Stomach smooth muscle (tissue), 2 donors: ENCODE measurements around the gene THBS3.
A peak's percentile ranks its signal among the peaks of the same experiment; 100 is the strongest.

Experiments used
- H3K27ac ChIP-seq: one replicate; pipeline ENCODE4 v1.7.0; 2013; ENCODE audit warnings: mild to moderate bottlenecking, low read length, inconsistent platforms
- H3K27me3 ChIP-seq, 2 donors: one replicate each; pipeline ENCODE4 v1.7.0; 2013; ENCODE audit warnings: low read length in 2 of 2; ENCODE audit not compliant: insufficient read depth in 2 of 2, control insufficient read depth in 1 of 2
- H3K36me3 ChIP-seq, 2 donors: one replicate each; pipeline ENCODE4 v1.7.0; 2013; ENCODE audit warnings: low read length in 2 of 2; ENCODE audit not compliant: control insufficient read depth in 2 of 2, insufficient read depth in 2 of 2
- H3K4me1 ChIP-seq: one replicate; pipeline ENCODE4 v1.7.0; 2013; ENCODE audit warnings: low read length; ENCODE audit not compliant: control insufficient read depth, insufficient read depth
- H3K4me3 ChIP-seq, 2 donors: one replicate each; pipeline ENCODE4 v1.7.0; 2013; ENCODE audit warnings: low read length in 2 of 2
- H3K9ac ChIP-seq, 2 donors: one replicate each; pipeline ENCODE4 v1.7.0; 2013; ENCODE audit warnings: low read length in 2 of 2, mild to moderate bottlenecking in 1 of 2
- H3K9me3 ChIP-seq, 2 donors: one replicate each; pipeline ENCODE4 v1.7.0; 2013; ENCODE audit warnings: low read length in 2 of 2; ENCODE audit not compliant: control insufficient read depth in 2 of 2
- donor health status: healthy.
- donor health status: Pancreatic carcinoma.

THBS3 gene

GRCh38 chr1:155207806-155208540 lies at the start of gene THBS3:
Gene THBS3, minus strand, starts transcription at chr1:155207897. Its CDS starts 21 bp downstream, at chr1:155207876.
- Histone ChIP-seq H3K9ac (peak within 1 kb of the TSS; percentile 94 to 96), H3K4me1 (peaks cover 52% of the 10 kb centered on the region), H3K27me3 (no peaks in the 10 kb centered on the region), H3K27ac (peak within 1 kb of the TSS; percentile 99), H3K9me3 (no peaks in the 10 kb centered on the region), H3K36me3 (peaks cover 14 to 17% of the 10 kb centered on the region in 2 donors), H3K4me3 (peak within 1 kb of the TSS; percentile 76 to 95)

DNA sequence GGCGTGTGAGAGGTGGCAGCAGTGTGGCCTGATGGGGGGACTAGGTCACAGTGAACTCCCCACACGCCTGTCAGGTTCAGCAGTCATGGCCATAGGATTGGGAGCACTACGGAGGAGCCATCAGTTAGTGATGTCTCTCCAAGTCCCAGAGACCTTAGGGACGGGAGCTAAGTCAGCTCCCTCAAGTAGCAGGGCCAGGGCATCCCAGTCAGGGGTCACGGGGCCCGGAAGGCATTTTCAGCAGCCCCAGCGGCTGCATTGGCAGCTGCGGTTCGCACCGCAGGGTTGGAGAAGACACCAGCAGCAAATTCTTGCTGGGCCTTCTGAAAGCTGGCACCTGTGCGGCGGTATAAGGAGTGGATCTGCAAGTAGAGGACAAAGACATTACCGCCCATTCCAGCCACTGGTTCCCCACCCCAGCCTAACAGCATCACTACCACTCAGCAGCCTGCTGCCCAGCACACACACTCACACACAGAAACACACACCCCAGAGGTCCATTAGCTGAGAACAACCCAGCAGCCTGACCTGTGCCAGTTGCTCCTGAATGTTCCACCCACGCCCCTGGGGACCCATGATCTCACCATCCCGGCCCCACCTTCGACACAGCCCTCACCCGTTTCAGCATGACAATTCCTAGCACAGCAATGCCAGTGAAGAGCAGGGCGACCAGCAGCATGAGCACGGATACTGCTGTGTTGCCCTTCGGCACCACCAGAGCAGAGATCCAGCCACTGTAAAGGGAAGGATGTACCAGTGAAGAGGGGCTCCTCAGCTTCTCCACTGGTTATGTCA lies 48.6 kb upstream of the THBS3 start:
- Histone ChIP-seq H3K27me3 (no peaks in the 10 kb centered on the region), H3K27ac (peak overlapping the region; percentile 98), H3K4me1 (peaks cover 33% of the 10 kb centered on the region), H3K9me3 (no peaks in the 10 kb centered on the region), H3K9ac (peak overlapping the region; percentile 86 to 98), H3K4me3 (peak overlapping the region; percentile 77 to 83), H3K36me3 (peaks cover 12 to 13% of the 10 kb centered on the region in 2 donors)

DNA sequence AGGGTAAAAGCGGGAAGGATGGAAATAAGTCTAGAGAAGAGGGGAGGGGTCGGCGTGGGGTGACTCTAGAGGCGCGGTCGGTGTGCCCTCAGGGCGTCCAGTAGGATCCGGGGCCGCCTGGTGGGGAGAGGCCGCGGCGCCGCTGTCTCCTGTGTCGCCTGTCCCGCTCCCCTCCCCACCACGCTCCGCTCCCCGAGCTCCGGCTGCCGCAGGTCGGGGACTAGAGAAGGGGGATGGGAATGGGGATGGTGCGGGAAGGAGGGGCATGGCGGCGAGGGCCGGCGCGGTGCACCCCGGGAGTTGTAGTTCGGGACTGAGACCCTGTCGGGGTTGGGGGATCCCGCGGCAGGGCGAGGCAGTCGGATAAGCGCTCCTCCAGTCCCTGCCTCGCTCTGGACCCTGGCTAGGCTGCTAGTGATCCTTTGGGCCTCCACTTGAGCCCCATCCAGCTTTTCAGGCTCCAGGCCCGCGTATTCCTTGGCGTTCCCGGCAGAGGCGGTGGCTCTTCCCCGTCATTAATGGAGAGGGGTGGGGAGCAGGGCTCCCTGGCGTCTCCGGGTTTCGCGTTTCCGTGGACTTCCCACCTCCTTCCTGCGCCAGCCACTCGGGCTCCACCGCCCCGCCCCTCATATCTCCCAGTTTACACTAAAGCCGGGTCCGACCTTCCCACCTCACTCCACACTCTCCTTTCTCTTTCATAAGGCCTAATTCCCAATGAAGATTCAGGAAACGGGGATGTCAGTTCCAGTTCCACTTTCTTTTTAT lies 47.7 kb upstream of the THBS3 start, which contains the start of gene ENTREP3:
TSS of gene ENTREP3 (minus strand) at position 241 of the 765 bp plus-strand sequence. CDS start 606 bp downstream, outside the sequence.
- Histone ChIP-seq H3K4me1 (peaks cover 33% of the 10 kb centered on the region), H3K27ac (peak within 1 kb of the TSS; percentile 98), H3K9me3 (no peaks in the 10 kb centered on the region), H3K9ac (peak within 1 kb of the TSS; percentile 86 to 98), H3K36me3 (peaks cover 12 to 13% of the 10 kb centered on the region in 2 donors), H3K27me3 (no peaks in the 10 kb centered on the region), H3K4me3 (peak within 1 kb of the TSS; percentile 77 to 83)

DNA sequence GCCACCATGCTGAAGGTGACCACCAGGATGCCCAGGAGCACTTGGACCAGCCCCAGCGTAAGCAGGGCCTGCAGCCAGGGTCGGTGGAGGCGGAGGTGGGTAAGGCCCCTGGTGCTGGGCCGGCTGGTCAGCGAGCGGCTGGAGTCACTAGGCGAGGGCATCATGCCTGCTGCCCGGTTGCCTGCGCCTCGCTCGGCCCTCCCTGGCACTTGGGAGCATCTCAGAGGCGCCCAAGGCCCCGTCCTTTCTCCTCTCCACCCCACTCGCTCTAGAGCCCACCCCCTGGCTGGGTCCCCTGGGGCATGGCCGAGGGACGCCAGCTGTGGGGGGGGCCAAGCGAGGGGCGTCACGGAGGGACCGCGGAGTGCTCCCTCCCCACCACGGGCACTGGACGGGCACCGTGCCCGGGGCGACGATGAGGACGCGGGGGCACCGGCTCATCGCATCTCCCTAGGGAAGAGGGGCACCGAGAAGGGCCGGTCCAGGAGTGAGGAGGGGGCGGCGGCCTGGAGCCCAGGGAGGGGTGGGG lies 47.1 kb upstream of the THBS3 start:
- no peaks in the 10 kb centered on the region for H3K9me3 ChIP-seq
- H3K27ac ChIP-seq, result peak overlapping the region; percentile 98
- no peaks in the 10 kb centered on the region for H3K27me3 ChIP-seq
- H3K9ac ChIP-seq, result peak overlapping the region; percentile 72 to 86
- peaks cover 35% of the 10 kb centered on the region for H3K4me1 ChIP-seq
- peak overlapping the region; percentile 77 to 83 for H3K4me3 ChIP-seq
- H3K36me3 ChIP-seq, result peaks cover 12 to 13% of the 10 kb centered on the region in 2 donors

- Histone ChIP-seq H3K36me3 (peaks cover 12 to 13% of the 10 kb centered on the region in 2 donors), H3K4me1 (peaks cover 35% of the 10 kb centered on the region), H3K9ac (peak overlapping the region; percentile 72 to 86), H3K27ac (peak overlapping the region; percentile 98), H3K4me3 (peak overlapping the region; percentile 77 to 83), H3K27me3 (no peaks in the 10 kb centered on the region), H3K9me3 (no peaks in the 10 kb centered on the region)
Measured at GRCh38 chr1:155254228-155254713, 46.6 kb upstream of the THBS3 start.

DNA sequence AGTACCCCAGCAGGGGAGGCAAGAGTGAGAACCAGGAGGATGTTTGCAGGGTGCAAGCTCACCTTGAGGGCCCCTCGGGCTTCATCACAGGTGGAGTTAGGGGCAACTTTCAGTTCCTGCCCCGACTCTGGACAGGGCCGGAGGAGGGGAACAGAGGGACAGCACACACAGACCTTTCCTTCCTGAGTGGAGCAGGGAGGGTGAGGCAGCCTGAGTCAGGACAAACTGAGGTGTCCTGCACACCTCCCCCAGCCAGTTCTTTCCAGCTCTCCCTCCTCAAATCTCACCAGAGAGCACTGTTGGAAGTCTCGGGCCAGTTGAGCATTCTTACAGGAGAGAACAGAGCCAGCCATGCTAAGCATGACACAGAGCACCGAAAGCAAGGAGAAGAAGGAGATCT lies 46.1 kb upstream of the THBS3 start:
- H3K27me3 ChIP-seq, result no peaks in the 10 kb centered on the region
- H3K4me1 ChIP-seq, result peaks cover 35% of the 10 kb centered on the region
- H3K9ac ChIP-seq, result peak overlapping the region; percentile 72 to 86
- peaks cover 12% of the 10 kb centered on the region in 2 donors for H3K36me3 ChIP-seq
- H3K27ac ChIP-seq, result peak overlapping the region; percentile 98
- peak overlapping the region; percentile 77 to 83 for H3K4me3 ChIP-seq
- no peaks in the 10 kb centered on the region for H3K9me3 ChIP-seq

DNA sequence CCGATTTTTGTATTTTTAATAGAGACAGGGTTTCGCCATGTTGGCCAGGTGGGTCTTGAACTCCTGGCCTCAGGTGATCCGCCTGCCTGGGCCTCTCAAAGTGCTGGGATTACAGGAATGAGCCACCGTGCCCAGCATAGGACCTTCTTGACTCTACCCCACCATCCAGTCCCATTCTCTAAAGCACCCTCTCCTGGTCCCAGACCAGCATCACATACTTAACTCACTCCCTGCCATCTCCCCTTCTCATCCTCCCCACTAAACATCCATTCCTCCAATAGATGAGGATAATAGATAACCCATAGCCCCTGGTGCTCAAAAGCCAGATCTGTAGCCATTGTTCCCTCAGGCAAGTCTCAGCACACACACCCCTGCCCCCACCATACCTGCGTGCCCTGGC lies 45.5 kb upstream of the THBS3 start:
- Histone ChIP-seq H3K9me3 (no peaks in the 10 kb centered on the region), H3K36me3 (peaks cover 11 to 13% of the 10 kb centered on the region in 2 donors), H3K27me3 (no peaks in the 10 kb centered on the region), H3K9ac (peak overlapping the region; percentile 36 to 86), H3K4me1 (peaks cover 35% of the 10 kb centered on the region), H3K27ac (peak overlapping the region; percentile 98), H3K4me3 (peak overlapping the region in 1 of 2 donors; percentile 83)

- H3K4me1 ChIP-seq, result peaks cover 35% of the 10 kb centered on the region
- peaks cover 9 to 13% of the 10 kb centered on the region in 2 donors for H3K36me3 ChIP-seq
- H3K27ac ChIP-seq, result peak overlapping the region; percentile 41
- H3K9me3 ChIP-seq, result no peaks in the 10 kb centered on the region
- H3K9ac ChIP-seq, result no peak overlapping the region
- no peak overlapping the region for H3K4me3 ChIP-seq
- no peaks in the 10 kb centered on the region for H3K27me3 ChIP-seq
Measured at GRCh38 chr1:155251566-155251965, 43.9 kb upstream of the THBS3 start.

GRCh38 chr1:155250633-155251449 lies 43.1 kb upstream of the THBS3 start:
- Histone ChIP-seq H3K9ac (peak overlapping the region; percentile 27 to 42), H3K9me3 (no peaks in the 10 kb centered on the region), H3K27me3 (no peaks in the 10 kb centered on the region), H3K4me3 (peak overlapping the region in 1 of 2 donors; percentile 40), H3K4me1 (peaks cover 31% of the 10 kb centered on the region), H3K36me3 (peaks cover 9 to 13% of the 10 kb centered on the region in 2 donors), H3K27ac (peak overlapping the region; percentile 41)
